Fibroblast of lung (primary cell): ENCODE data around the gene TMEM135. TPM values are rescaled to one million over a fixed set of nuclear protein-coding genes. Genes with fewer than 3 reads are reported as not detected.
"Not testable (repeated sequence)": the region's sequence is repeated elsewhere in the genome, so short reads cannot be mapped to it uniquely, and the experiment has no call there.

Source experiments
- DNase-seq, 2 donors: peaks; one replicate each; pipeline versions ENCODE4 v3.0.0 to v3.0.0-alpha.2; 2010; ENCODE audit warnings: low read depth in 2 of 2
- H2AFZ ChIP-seq: 2 replicates; pipeline ENCODE4 v1.5.1; 2012; ENCODE audit warnings: low read length, control low read depth, inconsistent platforms
- H3K27ac ChIP-seq: 2 replicates; pipeline ENCODE4 v1.5.1; 2011; ENCODE audit warnings: low read length, control low read depth; ENCODE audit not compliant: insufficient read depth
- H3K27me3 ChIP-seq: 2 replicates; pipeline ENCODE4 v1.5.1; 2011; ENCODE audit warnings: mild to moderate bottlenecking, low read length; ENCODE audit not compliant: control insufficient read depth, insufficient read depth
- H3K36me3 ChIP-seq: 2 replicates; pipeline ENCODE4 v1.5.1; 2011; ENCODE audit warnings: low read length; ENCODE audit not compliant: control insufficient read depth, insufficient read depth
- H3K4me1 ChIP-seq: 2 replicates; pipeline ENCODE4 v1.5.1; 2011; ENCODE audit warnings: low read length; ENCODE audit not compliant: control insufficient read depth, insufficient read depth; ENCODE audit errors: extremely low read depth
- H3K4me2 ChIP-seq: 2 replicates; pipeline ENCODE4 v1.5.1; 2011; ENCODE audit warnings: low read length, control low read depth; ENCODE audit not compliant: insufficient read depth; ENCODE audit errors: extremely low read depth
- H3K4me3 ChIP-seq, 4 experiments: fragments of 200-600 bp in 1 of 4; sonication (generic) in 1 of 4; replicated peaks in 1 of 4; 2 replicates each; pipeline ENCODE4 v1.5.1; 2011 to 2016; ENCODE audit warnings: low read length in 4 of 4, low read depth in 3 of 4, mild to moderate bottlenecking in 3 of 4, control low read depth in 2 of 4, inconsistent platforms in 1 of 4, mixed read lengths in 1 of 4; ENCODE audit not compliant: insufficient read depth in 1 of 4; ENCODE audit errors: control extremely low read depth in 1 of 4
- H3K79me2 ChIP-seq: 2 replicates; pipeline ENCODE4 v1.5.1; 2012; ENCODE audit warnings: mild to moderate bottlenecking, low read length, inconsistent platforms; ENCODE audit not compliant: control insufficient read depth, insufficient read depth
- H3K9ac ChIP-seq: 2 replicates; pipeline ENCODE4 v1.5.1; 2011; ENCODE audit warnings: mild to moderate bottlenecking, low read length, control low read depth; ENCODE audit not compliant: insufficient read depth
- H3K9me3 ChIP-seq: 2 replicates; pipeline ENCODE4 v1.5.1; 2012; ENCODE audit warnings: low read depth, low read length; ENCODE audit not compliant: control insufficient read depth, insufficient read depth
- H4K20me1 ChIP-seq: 2 replicates; pipeline ENCODE4 v1.5.1; 2011; ENCODE audit warnings: low read length; ENCODE audit not compliant: control insufficient read depth, insufficient read depth; ENCODE audit errors: extremely low read depth
- CTCF ChIP-seq, 2 donors: IDR thresholded peaks in 1 of 2; conservative IDR thresholded peaks in 1 of 2; 1 replicate in 1 of 2; 2 replicates in 1 of 2; pipeline ENCODE4 v1.5.1; 2011 to 2012; ENCODE audit warnings: low read length in 2 of 2, control low read depth in 1 of 2, inconsistent platforms in 1 of 2, low read depth in 1 of 2, mild to moderate bottlenecking in 1 of 2
- EZH2 ChIP-seq: IDR thresholded peaks from 2 replicates; pipeline ENCODE4 v1.5.1; 2012; ENCODE audit warnings: low read length, control low read depth, mild to moderate bottlenecking; ENCODE audit errors: missing control alignments
- polyA plus RNA-seq, 2 donors: library from polyadenylated mRNA; depleted of rRNA in 1 of 2; stranded (reverse) in 1 of 2; unstranded in 1 of 2; fragments of >200 nt; gene quantifications; 2 replicates each; pipeline ENCODE4 v1.2.1, GENCODE V29; 2011 to 2012; ENCODE audit warnings: missing spikeins in 1 of 2
- total RNA-seq: library from RNA; depleted of rRNA; stranded (reverse); fragments of >200 nt; gene quantifications from 2 replicates; pipeline ENCODE4 v1.2.1, GENCODE V29; 2014

Gene TMEM135
- total and polyA plus RNA-seq, 2 donors (not counting 1 experiment from before 2014, with no cell fraction given) = 17.3 to 20.6 TPM

GRCh38 chr11:87002918-87003317 is 34.8 kb upstream of the TMEM135 start:
- Histone ChIP-seq H4K20me1 (no peaks in the 10 kb centered on the region), H3K27me3 (no peaks in the 10 kb centered on the region), H3K27ac (no peak overlapping the region), H3K9me3 (no peaks in the 10 kb centered on the region), H2AFZ (no peak overlapping the region), H3K4me3 (no peak overlapping the region), H3K4me1 (no peaks in the 10 kb centered on the region), H3K4me2 (no peak overlapping the region), H3K36me3 (no peaks in the 10 kb centered on the region), H3K9ac (no peak overlapping the region), H3K79me2 (no peaks in the 10 kb centered on the region)
- DNase-seq = no peak
- TF ChIP-seq EZH2 (no peak), CTCF (conservative IDR thresholded peaks at IDR 0.05 in 1 of 2, IDR thresholded peaks at IDR 0.05 in 1 of 2; ENCODE audit: low read depth in 1 of 2, low read length in 2 of 2) (no peak)

DNA sequence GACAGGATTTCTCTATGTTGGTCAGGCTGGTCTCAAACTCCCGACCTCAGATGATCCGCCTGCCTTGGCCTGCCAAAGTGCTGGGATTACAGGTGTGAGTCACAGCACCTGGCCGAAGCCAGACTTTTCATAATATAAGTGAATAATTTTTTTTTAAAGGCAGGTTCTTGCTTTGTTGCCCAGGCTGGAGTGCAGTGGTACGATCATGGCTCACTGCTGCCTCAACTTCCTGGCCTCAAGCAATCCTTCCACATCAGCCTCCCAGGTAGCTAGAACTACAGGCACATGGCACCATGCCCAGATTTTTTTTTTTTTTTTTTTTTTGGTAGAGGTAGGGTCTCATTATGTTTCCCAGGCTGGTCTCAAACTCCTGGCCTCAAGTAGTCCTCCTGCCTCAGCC is 33.5 kb upstream of the TMEM135 start:
- H3K4me3 ChIP-seq, H4K20me1 ChIP-seq, H3K9ac ChIP-seq, H3K4me1 ChIP-seq, H3K79me2 ChIP-seq, H3K27me3 ChIP-seq, H3K4me2 ChIP-seq, H2AFZ ChIP-seq, H3K36me3 ChIP-seq, H3K9me3 ChIP-seq, DNase-seq, H3K27ac ChIP-seq: not testable (repeated sequence)

DNA sequence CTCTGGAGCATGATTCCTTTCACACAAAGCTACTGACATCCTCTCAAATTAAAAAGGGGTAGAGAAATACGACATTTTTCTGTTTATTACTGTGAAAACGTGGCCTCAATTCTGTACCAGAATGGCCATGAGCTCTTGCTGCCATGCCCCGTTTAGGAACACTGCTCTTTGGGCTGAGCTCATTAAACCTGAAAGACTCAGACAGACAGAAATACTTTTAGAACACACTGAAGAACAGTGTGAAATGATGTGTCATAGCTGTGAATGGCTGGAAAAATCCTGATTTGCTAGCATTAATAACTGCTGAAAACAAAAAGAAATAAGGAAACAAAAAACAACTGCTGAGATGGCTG is 32.2 kb upstream of the TMEM135 start:
- H3K9ac ChIP-seq = no peak overlapping the region
- no peak for TF ChIP-seq EZH2
- no peak for TF ChIP-seq CTCF (conservative IDR thresholded peaks at IDR 0.05 in 1 of 2, IDR thresholded peaks at IDR 0.05 in 1 of 2; ENCODE audit: low read depth in 1 of 2, low read length in 2 of 2)
- H4K20me1 ChIP-seq = no peaks in the 10 kb centered on the region
- no peak overlapping the region for H3K27ac ChIP-seq
- no peak for DNase-seq
- no peak overlapping the region for H2AFZ ChIP-seq
- H3K79me2 ChIP-seq = no peaks in the 10 kb centered on the region
- no peaks in the 10 kb centered on the region for H3K9me3 ChIP-seq
- H3K4me1 ChIP-seq = no peaks in the 10 kb centered on the region
- H3K4me2 ChIP-seq = no peak overlapping the region
- H3K36me3 ChIP-seq = no peaks in the 10 kb centered on the region
- no peaks in the 10 kb centered on the region for H3K27me3 ChIP-seq
- no peak overlapping the region for H3K4me3 ChIP-seq
